ENCODE results near the gene RAX. TPM values are rescaled to one million over a fixed set of nuclear protein-coding genes. Genes with fewer than 3 reads are reported as not detected.

RAX gene
- total and polyA plus RNA-seq, 10 of the 15 experiments (the other 5 are each of a cell fraction or from before 2014, with no cell fraction given), result not detected

GRCh38 chr18:59222341-59222740 lies 50.9 kb downstream of the RAX start:
- CTCF ChIA-PET, result interaction anchor here (0.6 to 3.4 kb wide), 4 partner anchors 81 to 336 kb away, joined by 3 to 47 read pairs (median 4); no protein-coding TSS in a partner anchor
- intact Hi-C loops (cut with micrococcal nuclease; ENCODE audit: unreplicated experiment), result no loop called here
- no TSS peak for BruUV-seq (replicated peaks)

More at GRCh38 chr18:59222341-59222740, 50.9 kb downstream of the RAX start:
- no peak overlapping the region for H2AFZ ChIP-seq (ENCODE audit: control insufficient read depth, low read depth, low read length)
- H3K36me3 ChIP-seq (ENCODE audit: control insufficient read depth in 2 of 2, insufficient read depth in 2 of 2, low read length in 1 of 2), result no peaks in the 10 kb centered on the region
- SMC1A ChIA-PET (ENCODE audit: uncharacterized antibody, unreplicated experiment), result interaction anchor here (0.7 to 2.1 kb wide), 4 partner anchors 9 to 1877 kb away, joined by 3 to 6 read pairs (median 4); no protein-coding TSS in a partner anchor
- DNase-seq (ENCODE audit: low read depth, low spot score), result no peak
- no peak for ATAC-seq
- in situ Hi-C loops (cut with MboI), result loop anchor here (10.0 kb wide), 1 partner anchor 138 kb away; no protein-coding TSS in a partner anchor
- no peak overlapping the region for H3K9ac ChIP-seq (ENCODE audit: control insufficient read depth, insufficient read depth, low read length)
- no peak overlapping the region for H3K4me2 ChIP-seq (ENCODE audit: control insufficient read depth, insufficient read depth)
- no peaks in the 10 kb centered on the region for H4K20me1 ChIP-seq (ENCODE audit: control insufficient read depth, insufficient read depth)
- peak; percentile 60 for TF ChIP-seq RAD21 (IDR thresholded peaks at IDR 0.05; ENCODE audit: insufficient read depth, low read depth, low read length)
- TF ChIP-seq ETV6 (conservative IDR thresholded peaks at IDR 0.05 in 1 of 2, IDR thresholded peaks at IDR 0.05 in 1 of 2; ENCODE audit: borderline replicate concordance in 1 of 2, low read depth in 1 of 2), result no peak
- TF ChIP-seq WRNIP1 (IDR thresholded peaks at IDR 0.05; ENCODE audit: borderline replicate concordance, low read depth, low read length), result no peak
- TF ChIP-seq SMC3 (IDR thresholded peaks at IDR 0.05; ENCODE audit: borderline replicate concordance, low read length), result peak; percentile 21
- peak; percentile 61; the same call in 1 of the 2 replicates for TF ChIP-seq CBFB (IDR thresholded peaks at IDR 0.05; ENCODE audit: low read depth)
- TF ChIP-seq ZZZ3 (IDR thresholded peaks at IDR 0.05; ENCODE audit: control insufficient read depth, insufficient read length, low read depth), result no peak
- TF ChIP-seq RUNX3 (IDR thresholded peaks at IDR 0.05; ENCODE audit: low read length), result peak; percentile 71
- no peak for TF ChIP-seq ESRRA (IDR thresholded peaks at IDR 0.05; ENCODE audit: low read length)
- POLR2A ChIA-PET, result interaction anchor here (1.2 kb wide), 1 partner anchor 138 kb away, joined by 7 read pairs; no protein-coding TSS in a partner anchor
- H3K27me3 ChIP-seq (replicated peaks in 1 of 2; ENCODE audit: control insufficient read depth in 2 of 2, insufficient read depth in 2 of 2, low read length in 1 of 2), result peaks cover 2 to 17% of the 10 kb centered on the region in 2 experiments; a peak in 2 of 4 replicates
- no peak overlapping the region for H3K27ac ChIP-seq (ENCODE audit: control insufficient read depth, insufficient read depth)
- H3K9me3 ChIP-seq (replicated peaks; ENCODE audit: control insufficient read depth, insufficient read depth, low read length), result no peaks in the 10 kb centered on the region
- no peak overlapping the region for H3K4me3 ChIP-seq
- H3K79me2 ChIP-seq (ENCODE audit: control insufficient read depth, insufficient read depth, low read length), result no peaks in the 10 kb centered on the region
- no peak for FAIRE-seq
- H3K4me1 ChIP-seq (ENCODE audit: control insufficient read depth, insufficient read depth, low read length), result no peaks in the 10 kb centered on the region
- RAD21 ChIA-PET (ENCODE audit: unreplicated experiment), result interaction anchor here (2.3 kb wide), 1 partner anchor 138 kb away, joined by 13 read pairs; no protein-coding TSS in a partner anchor
- WGBS (ENCODE audit: insufficient coverage, insufficient replicate concordance, low lambda C conversion rate, missing lambda C conversion rate), result 36% methylated on average over 2 of the region's 2 CpGs
